HCT116 (cell line): Measurements from ENCODE around the gene STK16. TPM values are rescaled to one million over a fixed set of nuclear protein-coding genes. Genes with fewer than 3 reads are reported as not detected.
"Not testable (repeated sequence)": the region's sequence is repeated elsewhere in the genome, so short reads cannot be mapped to it uniquely, and the experiment has no call there.

Source experiments
- ATAC-seq: fragments of 200-7000 bp; cut with Tn5 transposase; 2 replicates; pipeline ENCODE4 v1.9.1; 2020; ENCODE audit warnings: mild to moderate bottlenecking, moderate library complexity
- BruUV-seq: library from RNA; stranded (reverse); fragments of 400-500 nt; replicated peaks from 2 replicates; lab custom pipeline; 2021; lab: Mats Ljungman, UMichigan
- CTCF ChIA-PET: fragments of 300-600 bp; sonication (Branson Sonifier 250); formaldehyde crosslinking; loops from one replicate; lab custom pipeline; 2021; ENCODE audit warnings: antibody characterized with exemption; lab: Charles Lee
- POLR2A ChIA-PET: fragments of 300-600, 350-600 bp; sonication (Branson Sonifier 250); formaldehyde crosslinking; loops from one replicate; lab custom pipeline; 2021; ENCODE audit warnings: antibody characterized with exemption; lab: Charles Lee
- RAD21 ChIA-PET, 2 experiments: fragments of 300-600 bp; sonication (Branson Sonifier 250); formaldehyde crosslinking; loops; one replicate each; lab custom pipeline; 2023; ENCODE audit warnings: low total read pairs in 2 of 2; ENCODE audit not compliant: uncharacterized antibody in 2 of 2, unreplicated experiment in 2 of 2, low non-redundant PET in 1 of 2; lab: Charles Lee
- DNase-seq: peaks from one replicate; pipeline ENCODE4 v3.0.0-alpha.2; 2010; ENCODE audit warnings: low read depth, low spot score
- H2AFZ ChIP-seq: fragments of 200-600 bp; shearing (Covaris generic), sonication (generic); 2 replicates; pipeline ENCODE4 v1.6.1; 2017; ENCODE audit warnings: low read depth, mixed run types, mixed read lengths, antibody characterized with exemption, low read length; ENCODE audit not compliant: poor library complexity, severe bottlenecking
- H3K27ac ChIP-seq: 2 replicates; pipeline ENCODE4 v1.5.1; 2012; ENCODE audit warnings: low read depth, low read length
- H3K27me3 ChIP-seq: fragments of 200-600 bp; sonication (generic); 2 replicates; pipeline ENCODE4 v1.6.1; 2016; ENCODE audit warnings: mixed run types, low read length, mixed read lengths; ENCODE audit not compliant: insufficient read depth
- H3K36me3 ChIP-seq, 2 experiments: fragments of 200-500 bp in 1 of 2; fragments of 200-600 bp in 1 of 2; sonication (Bioruptor generic) in 1 of 2; sonication (generic) in 1 of 2; 2 replicates each; pipeline versions ENCODE4 v1.5.1 to v1.6.1; 2014 to 2016; ENCODE audit warnings: low read length in 2 of 2, inconsistent platforms in 1 of 2, mixed read lengths in 1 of 2, mixed run types in 1 of 2; ENCODE audit not compliant: insufficient read depth in 2 of 2, control insufficient read depth in 1 of 2
- H3K4me1 ChIP-seq, 2 experiments: fragments of 200-600 bp in 1 of 2; sonication (generic) in 1 of 2; 2 replicates each; pipeline versions ENCODE4 v1.5.1 to v1.6.1; 2012 to 2017; ENCODE audit warnings: low read length in 2 of 2, inconsistent platforms in 1 of 2, mild to moderate bottlenecking in 1 of 2, mixed read lengths in 1 of 2, mixed run types in 1 of 2, moderate library complexity in 1 of 2; ENCODE audit not compliant: insufficient read depth in 2 of 2, control insufficient read depth in 1 of 2
- H3K4me2 ChIP-seq: fragments of 200-600 bp; sonication (generic); 2 replicates; pipeline ENCODE4 v1.6.1; 2017; ENCODE audit warnings: mixed run types, low read length, mixed read lengths
- H3K4me3 ChIP-seq, 2 experiments: fragments of 200-600 bp in 1 of 2; sonication (generic) in 1 of 2; replicated peaks in 1 of 2; 2 replicates each; pipeline ENCODE4 v1.5.1; 2011 to 2016; ENCODE audit warnings: low read length in 2 of 2, control low read depth in 1 of 2, low read depth in 1 of 2, mild to moderate bottlenecking in 1 of 2, mixed read lengths in 1 of 2, mixed run types in 1 of 2
- H3K79me2 ChIP-seq: fragments of 200-600 bp; sonication (generic); 2 replicates; pipeline ENCODE4 v1.6.1; 2017; ENCODE audit warnings: mild to moderate bottlenecking, mixed run types, low read length, moderate library complexity, mixed read lengths; ENCODE audit not compliant: insufficient read depth
- H3K9ac ChIP-seq: fragments of 200-600 bp; sonication (generic); 2 replicates; pipeline ENCODE4 v1.6.1; 2016; ENCODE audit warnings: low read length, mixed read lengths
- H3K9me2 ChIP-seq: fragments of 200-600 bp; sonication (generic), shearing (Covaris generic); 2 replicates; pipeline ENCODE4 v1.6.1; 2017; ENCODE audit warnings: mixed run types, mild to moderate bottlenecking, moderate library complexity; ENCODE audit not compliant: insufficient read depth
- H3K9me3 ChIP-seq, 2 experiments: fragments of 200-500 bp in 1 of 2; fragments of 200-600 bp in 1 of 2; sonication (Bioruptor generic) in 1 of 2; sonication (generic) in 1 of 2; 2 replicates each; pipeline ENCODE4 v1.6.1; 2014 to 2017; ENCODE audit warnings: low read length in 2 of 2, mixed read lengths in 2 of 2, inconsistent platforms in 1 of 2, low read depth in 1 of 2, mild to moderate bottlenecking in 1 of 2, mixed run types in 1 of 2, moderate library complexity in 1 of 2; ENCODE audit not compliant: control insufficient read depth in 1 of 2, insufficient read depth in 1 of 2
- H4K20me1 ChIP-seq: fragments of 200-600 bp; sonication (generic), shearing (Covaris generic); 2 replicates; pipeline ENCODE4 v1.6.1; 2017; ENCODE audit warnings: mixed run types, mild to moderate bottlenecking, moderate library complexity; ENCODE audit not compliant: insufficient read depth
- CBX3 ChIP-seq: IDR thresholded peaks from 2 replicates; pipeline ENCODE4 v1.6.1; 2012; ENCODE audit warnings: low read depth
- EZH2 ChIP-seq: fragments of 200-600 bp; sonication (generic); IDR thresholded peaks from 2 replicates; pipeline ENCODE4 v1.6.1; 2017; ENCODE audit warnings: antibody characterized with exemption, mixed run types
- FOSL1 ChIP-seq: IDR thresholded peaks from 2 replicates; pipeline ENCODE4 v1.6.1; 2012; ENCODE audit warnings: low read depth
- YY1 ChIP-seq: IDR thresholded peaks from 2 replicates; pipeline ENCODE4 v1.6.1; 2011; ENCODE audit warnings: low read length, low read depth, moderate library complexity, mild to moderate bottlenecking; ENCODE audit not compliant: insufficient replicate concordance; ENCODE audit errors: extremely low read depth
- ZBTB33 ChIP-seq: IDR thresholded peaks from 2 replicates; pipeline ENCODE4 v1.6.1; 2011; ENCODE audit warnings: mild to moderate bottlenecking, low read length, moderate library complexity; ENCODE audit not compliant: insufficient replicate concordance; ENCODE audit errors: extremely low read depth
- intact Hi-C: fragments of 100-400 bp; cut with micrococcal nuclease; formaldehyde crosslinking; loops from 2 replicates; pipeline ENCODE4 v1.10.0; 2022
- total RNA-seq: library from RNA; stranded (reverse); gene quantifications from one replicate; pipeline ENCODE4 v1.2.1, GENCODE V29; 2021; ENCODE audit not compliant: unreplicated experiment

STK16 gene
- total RNA-seq, 1 experiment from 2014 or later: 31.4 TPM

- no peak for ATAC-seq
- no peak overlapping the region for H2AFZ ChIP-seq
- CTCF ChIA-PET: interaction anchor here (1.9 kb wide), 1 partner anchor 22 kb away, joined by 6 read pairs; no protein-coding TSS in a partner anchor
Observed at GRCh38 chr2:219254590-219255201, 9.4 kb downstream of the STK16 start.

GRCh38 chr2:219258942-219259341 lies 13.7 kb downstream of the STK16 start:
- H3K4me1 ChIP-seq: peaks cover 6 to 10% of the 10 kb centered on the region in 2 experiments; a peak in 2 of 4 replicates
- H3K79me2 ChIP-seq, H3K4me2 ChIP-seq, H3K9me2 ChIP-seq, H3K9me3 ChIP-seq, H3K36me3 ChIP-seq, RAD21 ChIA-PET, POLR2A ChIA-PET, H3K27ac ChIP-seq, H4K20me1 ChIP-seq, H3K4me3 ChIP-seq, BruUV-seq, H3K27me3 ChIP-seq, ATAC-seq, intact Hi-C loops, DNase-seq, H3K9ac ChIP-seq, H2AFZ ChIP-seq: not testable (repeated sequence)
- CTCF ChIA-PET: interaction anchor here (1.2 kb wide), 1 partner anchor 36 kb away, joined by 7 read pairs; no protein-coding TSS in a partner anchor

More at GRCh38 chr2:219254590-219255201, 9.4 kb downstream of the STK16 start:
- ChIA-PET RAD21 (no interaction called here), POLR2A (interaction anchor here (1.4 to 1.8 kb wide), 2 partner anchors 10 to 24 kb away, joined by 6 to 7 read pairs; partner anchors contain the start of genes DNAJB2, GLB1L and STK16)
- Histone ChIP-seq H3K4me2 (peak overlapping the region; percentile 97), H3K27ac (peak overlapping the region; percentile 12; the same call in 1 of the 2 replicates), H3K36me3 (peaks cover 0 to 3% of the 10 kb centered on the region in 2 experiments; a peak in 1 of 4 replicates), H3K9me3 (no peaks in the 10 kb centered on the region), H3K4me3 (peak overlapping the region; percentile 69 to 84), H3K79me2 (peaks cover 20% of the 10 kb centered on the region; the same call in 1 of the 2 replicates), H3K4me1 (peaks cover 17 to 44% of the 10 kb centered on the region in 2 experiments), H3K27me3 (peaks cover 5% of the 10 kb centered on the region; the same call in 1 of the 2 replicates), H3K9me2 (no peaks in the 10 kb centered on the region), H3K9ac (peak overlapping the region; percentile 33; the same call in 1 of the 2 replicates), H4K20me1 (no peaks in the 10 kb centered on the region)
- no peak for DNase-seq
- intact Hi-C loops: no loop called here
- BruUV-seq: no TSS peak
- no peak for TF ChIP-seq CBX3
- 0 out of 2 replicates have a peak, but pooled peaks have one; percentile 50 for TF ChIP-seq EZH2
- no peak for TF ChIP-seq YY1
- no peak for TF ChIP-seq FOSL1
- no peak for TF ChIP-seq ZBTB33
